Measurements from ENCODE around the gene WDR18. TPM values are rescaled to one million over a fixed set of nuclear protein-coding genes. Genes with fewer than 3 reads are reported as not detected.
A peak's percentile ranks its signal among the peaks of the same experiment; 100 is the strongest.

WDR18 gene
- total and polyA plus RNA-seq, 2 experiments from 2014 or later = 155 to 157 TPM

DNA sequence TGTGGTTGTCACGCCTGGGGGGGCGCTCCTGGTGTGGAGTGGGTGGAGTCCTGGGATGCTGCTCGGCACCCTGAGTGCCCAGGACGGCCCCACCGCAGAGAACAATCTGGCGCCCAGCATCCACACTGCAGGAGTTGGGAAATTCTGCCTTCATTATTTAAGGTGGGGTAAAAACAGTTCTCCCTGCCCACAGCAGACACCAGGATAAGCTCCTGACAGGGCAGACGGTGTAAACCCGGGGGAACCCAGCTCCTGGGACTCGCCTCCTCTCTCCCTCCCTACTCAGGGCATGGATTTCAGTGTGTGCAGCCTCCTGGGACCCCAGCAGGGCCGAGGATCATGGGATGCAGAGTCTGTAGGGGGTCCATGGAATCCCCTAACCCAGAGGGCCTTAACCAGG, 7.7 kb upstream of the WDR18 start (continued):
- TF ChIP-seq, protein P1, sequence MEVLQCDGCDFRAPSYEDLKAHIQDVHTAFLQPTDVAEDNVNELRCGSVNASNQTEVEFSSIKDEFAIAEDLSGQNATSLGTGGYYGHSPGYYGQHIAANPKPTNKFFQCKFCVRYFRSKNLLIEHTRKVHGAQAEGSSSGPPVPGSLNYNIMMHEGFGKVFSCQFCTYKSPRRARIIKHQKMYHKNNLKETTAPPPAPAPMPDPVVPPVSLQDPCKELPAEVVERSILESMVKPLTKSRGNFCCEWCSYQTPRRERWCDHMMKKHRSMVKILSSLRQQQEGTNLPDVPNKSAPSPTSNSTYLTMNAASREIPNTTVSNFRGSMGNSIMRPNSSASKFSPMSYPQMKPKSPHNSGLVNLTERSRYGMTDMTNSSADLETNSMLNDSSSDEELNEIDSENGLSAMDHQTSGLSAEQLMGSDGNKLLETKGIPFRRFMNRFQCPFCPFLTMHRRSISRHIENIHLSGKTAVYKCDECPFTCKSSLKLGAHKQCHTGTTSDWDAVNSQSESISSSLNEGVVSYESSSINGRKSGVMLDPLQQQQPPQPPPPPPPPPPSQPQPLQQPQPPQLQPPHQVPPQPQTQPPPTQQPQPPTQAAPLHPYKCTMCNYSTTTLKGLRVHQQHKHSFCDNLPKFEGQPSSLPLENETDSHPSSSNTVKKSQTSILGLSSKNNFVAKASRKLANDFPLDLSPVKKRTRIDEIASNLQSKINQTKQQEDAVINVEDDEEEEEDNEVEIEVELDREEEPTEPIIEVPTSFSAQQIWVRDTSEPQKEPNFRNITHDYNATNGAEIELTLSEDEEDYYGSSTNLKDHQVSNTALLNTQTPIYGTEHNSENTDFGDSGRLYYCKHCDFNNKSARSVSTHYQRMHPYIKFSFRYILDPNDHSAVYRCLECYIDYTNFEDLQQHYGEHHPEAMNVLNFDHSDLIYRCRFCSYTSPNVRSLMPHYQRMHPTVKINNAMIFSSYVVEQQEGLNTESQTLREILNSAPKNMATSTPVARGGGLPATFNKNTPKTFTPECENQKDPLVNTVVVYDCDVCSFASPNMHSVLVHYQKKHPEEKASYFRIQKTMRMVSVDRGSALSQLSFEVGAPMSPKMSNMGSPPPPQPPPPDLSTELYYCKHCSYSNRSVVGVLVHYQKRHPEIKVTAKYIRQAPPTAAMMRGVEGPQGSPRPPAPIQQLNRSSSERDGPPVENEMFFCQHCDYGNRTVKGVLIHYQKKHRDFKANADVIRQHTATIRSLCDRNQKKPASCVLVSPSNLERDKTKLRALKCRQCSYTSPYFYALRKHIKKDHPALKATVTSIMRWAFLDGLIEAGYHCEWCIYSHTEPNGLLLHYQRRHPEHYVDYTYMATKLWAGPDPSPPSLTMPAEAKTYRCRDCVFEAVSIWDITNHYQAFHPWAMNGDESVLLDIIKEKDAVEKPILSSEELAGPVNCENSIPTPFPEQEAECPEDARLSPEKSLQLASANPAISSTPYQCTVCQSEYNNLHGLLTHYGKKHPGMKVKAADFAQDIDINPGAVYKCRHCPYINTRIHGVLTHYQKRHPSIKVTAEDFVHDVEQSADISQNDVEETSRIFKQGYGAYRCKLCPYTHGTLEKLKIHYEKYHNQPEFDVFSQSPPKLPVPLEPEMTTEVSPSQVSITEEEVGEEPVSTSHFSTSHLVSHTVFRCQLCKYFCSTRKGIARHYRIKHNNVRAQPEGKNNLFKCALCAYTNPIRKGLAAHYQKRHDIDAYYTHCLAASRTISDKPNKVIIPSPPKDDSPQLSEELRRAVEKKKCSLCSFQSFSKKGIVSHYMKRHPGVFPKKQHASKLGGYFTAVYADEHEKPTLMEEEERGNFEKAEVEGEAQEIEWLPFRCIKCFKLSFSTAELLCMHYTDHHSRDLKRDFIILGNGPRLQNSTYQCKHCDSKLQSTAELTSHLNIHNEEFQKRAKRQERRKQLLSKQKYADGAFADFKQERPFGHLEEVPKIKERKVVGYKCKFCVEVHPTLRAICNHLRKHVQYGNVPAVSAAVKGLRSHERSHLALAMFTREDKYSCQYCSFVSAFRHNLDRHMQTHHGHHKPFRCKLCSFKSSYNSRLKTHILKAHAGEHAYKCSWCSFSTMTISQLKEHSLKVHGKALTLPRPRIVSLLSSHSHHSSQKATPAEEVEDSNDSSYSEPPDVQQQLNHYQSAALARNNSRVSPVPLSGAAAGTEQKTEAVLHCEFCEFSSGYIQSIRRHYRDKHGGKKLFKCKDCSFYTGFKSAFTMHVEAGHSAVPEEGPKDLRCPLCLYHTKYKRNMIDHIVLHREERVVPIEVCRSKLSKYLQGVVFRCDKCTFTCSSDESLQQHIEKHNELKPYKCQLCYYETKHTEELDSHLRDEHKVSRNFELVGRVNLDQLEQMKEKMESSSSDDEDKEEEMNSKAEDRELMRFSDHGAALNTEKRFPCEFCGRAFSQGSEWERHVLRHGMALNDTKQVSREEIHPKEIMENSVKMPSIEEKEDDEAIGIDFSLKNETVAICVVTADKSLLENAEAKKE (CRISPR knock-in tag; IDR thresholded peaks at IDR 0.05) = no peak

DNA sequence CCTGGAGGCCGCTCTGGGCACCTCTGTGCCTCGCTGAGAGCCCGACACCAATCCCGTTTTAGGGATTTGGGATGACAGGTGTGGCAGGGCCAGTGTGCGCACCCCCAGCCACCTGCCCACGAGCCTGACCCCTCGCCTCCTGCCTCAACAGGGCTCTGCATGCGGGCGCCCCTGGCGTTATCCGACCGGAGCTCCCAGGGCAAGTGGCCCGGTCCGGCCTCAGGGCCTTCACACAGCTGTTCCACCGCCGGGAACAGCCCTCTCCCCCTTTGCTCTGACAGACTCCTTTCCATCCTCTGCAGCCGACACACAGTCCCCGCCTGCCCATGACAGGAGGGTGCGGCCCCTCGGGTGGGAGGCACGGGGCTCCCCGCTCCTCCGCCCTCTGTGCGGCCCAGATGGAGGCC, 7.1 kb upstream of the WDR18 start:
- H3K4me1 Mint-ChIP-seq = peaks cover 13% of the 10 kb centered on the region; the same call in 2 of the 3 replicates
- Histone ChIP-seq H3K4me2 (no peak overlapping the region), H4K20me1 (replicated peaks; ENCODE audit: insufficient read depth) (no peaks in the 10 kb centered on the region), H3K36me3 (ENCODE audit: insufficient read depth) (no peaks in the 10 kb centered on the region), H3K27ac (ENCODE audit: low read depth) (no peak overlapping the region), H2AFZ (no peak overlapping the region), H3K27me3 (ENCODE audit: insufficient read depth) (no peaks in the 10 kb centered on the region), H3K4me3 (no peak overlapping the region), H3F3A (replicated peaks; ENCODE audit: low read depth) (peaks cover 10% of the 10 kb centered on the region), H3K4me1 (ENCODE audit: insufficient read depth) (peaks cover 10% of the 10 kb centered on the region; the same call in 1 of the 2 replicates), H3K79me2 (replicated peaks; ENCODE audit: insufficient read depth) (no peaks in the 10 kb centered on the region), H3K9me2 (ENCODE audit: insufficient read depth) (no peaks in the 10 kb centered on the region)
- peaks cover 8% of the 10 kb centered on the region for H3K36me3 Mint-ChIP-seq (ENCODE audit: low read depth)
- no peak overlapping the region for H3K4me3 Mint-ChIP-seq
- H3K27ac Mint-ChIP-seq = no peak overlapping the region
- ATAC-seq = no peak
- peaks cover 19% of the 10 kb centered on the region for H3K27me3 Mint-ChIP-seq (ENCODE audit: insufficient read depth, low read depth, poor library complexity)
- TF ChIP-seq EZH2 (IDR thresholded peaks at IDR 0.05; ENCODE audit: low read depth, unreplicated experiment) = no peak
- TF ChIP-seq ZNF114 (CRISPR knock-in tag; IDR thresholded peaks at IDR 0.05) = no peak
- H3K9me3 Mint-ChIP-seq = peaks cover 3% of the 10 kb centered on the region; the same call in 1 of the 3 replicates
- no peak for DNase-seq (ENCODE audit: low spot score)

DNA sequence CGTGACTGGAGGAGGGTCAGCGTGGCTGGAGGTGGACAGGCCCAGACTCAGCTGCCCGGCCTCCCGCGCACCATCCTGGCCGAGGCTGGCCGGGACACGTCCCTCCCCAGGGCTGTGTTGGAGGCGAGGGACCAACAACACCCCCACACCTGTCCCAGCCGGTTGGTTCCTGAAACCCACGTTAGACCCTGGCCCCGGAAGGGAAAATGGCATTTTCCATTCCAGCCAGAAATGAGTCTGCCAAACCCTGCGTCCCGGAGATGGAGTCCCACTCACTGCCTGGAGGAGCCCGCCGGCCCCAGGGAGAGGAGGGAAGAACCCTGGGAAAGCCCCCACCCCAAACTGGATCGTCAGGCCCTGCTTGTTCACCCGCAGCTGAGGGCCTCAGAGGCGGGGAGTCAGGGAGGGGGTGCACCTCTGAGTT, 4.8 kb upstream of the WDR18 start:
- H3F3A ChIP-seq (replicated peaks; ENCODE audit: low read depth) = peaks cover 22% of the 10 kb centered on the region
- H3K4me1 Mint-ChIP-seq = peaks cover 13% of the 10 kb centered on the region; the same call in 2 of the 3 replicates
- H3K27ac Mint-ChIP-seq = 0 out of 2 replicates have a peak overlapping the region, but pooled peaks have one; percentile 23
- H3K4me1 ChIP-seq (ENCODE audit: insufficient read depth) = peaks cover 10% of the 10 kb centered on the region; the same call in 1 of the 2 replicates
- no peaks in the 10 kb centered on the region for H3K9me2 ChIP-seq (ENCODE audit: insufficient read depth)
- no peak overlapping the region for H3K4me2 ChIP-seq
- DNase-seq (ENCODE audit: low spot score) (no peak), ATAC-seq (no peak)
- H2AFZ ChIP-seq = no peak overlapping the region
- no peaks in the 10 kb centered on the region for H3K36me3 Mint-ChIP-seq (ENCODE audit: low read depth)
- no peak overlapping the region for H3K4me3 ChIP-seq
- no peaks in the 10 kb centered on the region for H3K27me3 ChIP-seq (ENCODE audit: insufficient read depth)
- H3K79me2 ChIP-seq (replicated peaks; ENCODE audit: insufficient read depth) = no peaks in the 10 kb centered on the region
- no peaks in the 10 kb centered on the region for H3K36me3 ChIP-seq (ENCODE audit: insufficient read depth)
- peaks cover 22% of the 10 kb centered on the region for H3K27me3 Mint-ChIP-seq (ENCODE audit: insufficient read depth, low read depth, poor library complexity)
- H3K27ac ChIP-seq (ENCODE audit: low read depth) = no peak overlapping the region
- H3K9me3 Mint-ChIP-seq = no peaks in the 10 kb centered on the region
- no peak overlapping the region for H3K4me3 Mint-ChIP-seq
- no peaks in the 10 kb centered on the region for H4K20me1 ChIP-seq (replicated peaks; ENCODE audit: insufficient read depth)
- TF ChIP-seq ZNF331 (CRISPR knock-in tag; IDR thresholded peaks at IDR 0.05; ENCODE audit: low read depth) = no peak
- TF ChIP-seq, protein P2, sequence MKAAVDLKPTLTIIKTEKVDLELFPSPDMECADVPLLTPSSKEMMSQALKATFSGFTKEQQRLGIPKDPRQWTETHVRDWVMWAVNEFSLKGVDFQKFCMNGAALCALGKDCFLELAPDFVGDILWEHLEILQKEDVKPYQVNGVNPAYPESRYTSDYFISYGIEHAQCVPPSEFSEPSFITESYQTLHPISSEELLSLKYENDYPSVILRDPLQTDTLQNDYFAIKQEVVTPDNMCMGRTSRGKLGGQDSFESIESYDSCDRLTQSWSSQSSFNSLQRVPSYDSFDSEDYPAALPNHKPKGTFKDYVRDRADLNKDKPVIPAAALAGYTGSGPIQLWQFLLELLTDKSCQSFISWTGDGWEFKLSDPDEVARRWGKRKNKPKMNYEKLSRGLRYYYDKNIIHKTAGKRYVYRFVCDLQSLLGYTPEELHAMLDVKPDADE (IDR thresholded peaks at IDR 0.05) = no peak
- no peak for TF ChIP-seq EZH2 (IDR thresholded peaks at IDR 0.05; ENCODE audit: low read depth, unreplicated experiment)
- no peak for TF ChIP-seq JUNB (IDR thresholded peaks at IDR 0.05; ENCODE audit: unreplicated experiment)
- no peak for TF ChIP-seq ZNF114 (CRISPR knock-in tag; IDR thresholded peaks at IDR 0.05)
- TF ChIP-seq, protein P3, sequence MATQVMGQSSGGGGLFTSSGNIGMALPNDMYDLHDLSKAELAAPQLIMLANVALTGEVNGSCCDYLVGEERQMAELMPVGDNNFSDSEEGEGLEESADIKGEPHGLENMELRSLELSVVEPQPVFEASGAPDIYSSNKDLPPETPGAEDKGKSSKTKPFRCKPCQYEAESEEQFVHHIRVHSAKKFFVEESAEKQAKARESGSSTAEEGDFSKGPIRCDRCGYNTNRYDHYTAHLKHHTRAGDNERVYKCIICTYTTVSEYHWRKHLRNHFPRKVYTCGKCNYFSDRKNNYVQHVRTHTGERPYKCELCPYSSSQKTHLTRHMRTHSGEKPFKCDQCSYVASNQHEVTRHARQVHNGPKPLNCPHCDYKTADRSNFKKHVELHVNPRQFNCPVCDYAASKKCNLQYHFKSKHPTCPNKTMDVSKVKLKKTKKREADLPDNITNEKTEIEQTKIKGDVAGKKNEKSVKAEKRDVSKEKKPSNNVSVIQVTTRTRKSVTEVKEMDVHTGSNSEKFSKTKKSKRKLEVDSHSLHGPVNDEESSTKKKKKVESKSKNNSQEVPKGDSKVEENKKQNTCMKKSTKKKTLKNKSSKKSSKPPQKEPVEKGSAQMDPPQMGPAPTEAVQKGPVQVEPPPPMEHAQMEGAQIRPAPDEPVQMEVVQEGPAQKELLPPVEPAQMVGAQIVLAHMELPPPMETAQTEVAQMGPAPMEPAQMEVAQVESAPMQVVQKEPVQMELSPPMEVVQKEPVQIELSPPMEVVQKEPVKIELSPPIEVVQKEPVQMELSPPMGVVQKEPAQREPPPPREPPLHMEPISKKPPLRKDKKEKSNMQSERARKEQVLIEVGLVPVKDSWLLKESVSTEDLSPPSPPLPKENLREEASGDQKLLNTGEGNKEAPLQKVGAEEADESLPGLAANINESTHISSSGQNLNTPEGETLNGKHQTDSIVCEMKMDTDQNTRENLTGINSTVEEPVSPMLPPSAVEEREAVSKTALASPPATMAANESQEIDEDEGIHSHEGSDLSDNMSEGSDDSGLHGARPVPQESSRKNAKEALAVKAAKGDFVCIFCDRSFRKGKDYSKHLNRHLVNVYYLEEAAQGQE (IDR thresholded peaks at IDR 0.05; ENCODE audit: unreplicated experiment) = no peak
- no peak for TF ChIP-seq CREB1 (CRISPR knock-in tag; IDR thresholded peaks at IDR 0.05; ENCODE audit: low read depth)
